Sigmoid colon (tissue), 4 donors: ENCODE measurements around the gene ARHGEF11.

Experiments
- POLR2A ChIP-seq, 2 donors: fragments of 450-650 bp; IDR thresholded peaks; one replicate each; pipeline ENCODE4 v1.6.1; 2016; ENCODE audit warnings: antibody characterized with exemption in 2 of 2, mild to moderate bottlenecking in 2 of 2, moderate library complexity in 2 of 2
- POLR2AphosphoS5 ChIP-seq, 4 donors: sonication (generic); formaldehyde crosslinking; IDR thresholded peaks; one replicate each; pipeline ENCODE4 v1.6.1; 2017; ENCODE audit warnings: antibody characterized with exemption in 4 of 4
- TF ChIP-seq, protein P1 (sequence below), 4 experiments: fragments of 450-650 bp in 3 of 4; fragments of 200-600 bp in 1 of 4; IDR thresholded peaks; one replicate each; pipeline ENCODE4 v1.5.1; 2016 to 2019; ENCODE audit warnings: antibody characterized with exemption in 4 of 4, mild to moderate bottlenecking in 3 of 4, moderate library complexity in 2 of 4

DNA sequence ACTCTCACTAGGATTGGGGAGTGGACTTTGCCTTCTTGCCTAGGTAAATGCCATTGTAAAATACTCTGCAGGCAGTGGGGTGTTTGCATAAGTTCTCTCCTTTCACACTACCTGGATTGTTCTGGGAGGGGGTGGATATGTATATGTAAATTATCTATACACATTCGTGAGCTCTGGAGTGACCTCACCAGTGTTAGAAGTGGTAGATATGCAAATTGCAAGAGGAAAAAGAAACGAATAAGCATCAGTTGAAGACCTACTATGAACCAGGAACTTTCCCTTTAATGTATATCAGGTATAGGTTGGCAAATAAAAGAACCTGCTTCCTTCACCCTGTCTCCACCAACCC lies 1.5 kb upstream of the ARHGEF11 start:
- TF ChIP-seq, protein P1, sequence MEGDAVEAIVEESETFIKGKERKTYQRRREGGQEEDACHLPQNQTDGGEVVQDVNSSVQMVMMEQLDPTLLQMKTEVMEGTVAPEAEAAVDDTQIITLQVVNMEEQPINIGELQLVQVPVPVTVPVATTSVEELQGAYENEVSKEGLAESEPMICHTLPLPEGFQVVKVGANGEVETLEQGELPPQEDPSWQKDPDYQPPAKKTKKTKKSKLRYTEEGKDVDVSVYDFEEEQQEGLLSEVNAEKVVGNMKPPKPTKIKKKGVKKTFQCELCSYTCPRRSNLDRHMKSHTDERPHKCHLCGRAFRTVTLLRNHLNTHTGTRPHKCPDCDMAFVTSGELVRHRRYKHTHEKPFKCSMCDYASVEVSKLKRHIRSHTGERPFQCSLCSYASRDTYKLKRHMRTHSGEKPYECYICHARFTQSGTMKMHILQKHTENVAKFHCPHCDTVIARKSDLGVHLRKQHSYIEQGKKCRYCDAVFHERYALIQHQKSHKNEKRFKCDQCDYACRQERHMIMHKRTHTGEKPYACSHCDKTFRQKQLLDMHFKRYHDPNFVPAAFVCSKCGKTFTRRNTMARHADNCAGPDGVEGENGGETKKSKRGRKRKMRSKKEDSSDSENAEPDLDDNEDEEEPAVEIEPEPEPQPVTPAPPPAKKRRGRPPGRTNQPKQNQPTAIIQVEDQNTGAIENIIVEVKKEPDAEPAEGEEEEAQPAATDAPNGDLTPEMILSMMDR (IDR thresholded peaks at IDR 0.05): no peak
- no peak for TF ChIP-seq POLR2AphosphoS5 (IDR thresholded peaks at IDR 0.05)
- TF ChIP-seq POLR2A (IDR thresholded peaks at IDR 0.05): no peak
